HUES6 (cell line): ENCODE data around the gene NGFR.

ENCODE experiments used
- H3K27ac ChIP-seq: 2 replicates; pipeline ENCODE4 v1.7.0; 2013; ENCODE audit warnings: low read depth, mild to moderate bottlenecking, low read length, inconsistent platforms
- H3K27me3 ChIP-seq: 2 replicates; pipeline ENCODE4 v1.6.1; 2013; ENCODE audit warnings: low read length; ENCODE audit not compliant: control insufficient read depth, insufficient read depth
- H3K36me3 ChIP-seq: 2 replicates; pipeline ENCODE4 v1.6.1; 2013; ENCODE audit warnings: low read length; ENCODE audit not compliant: control insufficient read depth, insufficient read depth
- H3K4me1 ChIP-seq: 2 replicates; pipeline ENCODE4 v1.6.1; 2013; ENCODE audit warnings: low read length; ENCODE audit not compliant: control insufficient read depth, insufficient read depth
- H3K4me3 ChIP-seq: 2 replicates; pipeline ENCODE4 v1.5.1; 2013; ENCODE audit warnings: low read depth, low read length
- H3K9ac ChIP-seq: one replicate; pipeline ENCODE4 v1.6.1; 2013; ENCODE audit warnings: mild to moderate bottlenecking, low read length
- H3K9me3 ChIP-seq: 2 replicates; pipeline ENCODE4 v1.6.1; 2013; ENCODE audit warnings: low read depth, low read length; ENCODE audit not compliant: control insufficient read depth, insufficient read depth

The NGFR gene

DNA sequence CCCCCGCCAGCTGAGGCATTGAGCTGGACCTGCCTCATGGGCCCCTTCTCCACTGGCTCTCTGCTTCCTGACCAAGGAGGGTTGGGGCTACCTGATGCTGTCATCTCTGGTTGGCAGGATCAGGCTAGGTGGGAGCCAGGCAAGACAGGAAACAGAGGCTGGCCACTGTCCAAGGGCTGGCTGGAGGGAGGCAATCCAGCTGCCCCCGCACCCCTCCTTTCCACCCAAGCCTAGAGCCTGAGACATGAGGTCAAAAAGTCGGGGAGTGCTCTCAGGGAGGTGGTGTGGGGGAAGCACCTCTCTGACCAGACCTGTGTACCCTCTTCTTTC lies 14.5 kb downstream of the NGFR start:
- Histone ChIP-seq H3K36me3 (no peaks in the 10 kb centered on the region), H3K27ac (no peak overlapping the region), H3K4me3 (no peak overlapping the region), H3K4me1 (peaks cover 54% of the 10 kb centered on the region), H3K9me3 (no peaks in the 10 kb centered on the region), H3K9ac (no peak overlapping the region), H3K27me3 (no peaks in the 10 kb centered on the region; the same call in 1 of the 2 replicates)

- Histone ChIP-seq H3K4me1 (peaks cover 60% of the 10 kb centered on the region), H3K4me3 (no peak overlapping the region), H3K9ac (no peak overlapping the region), H3K27me3 (no peaks in the 10 kb centered on the region; the same call in 1 of the 2 replicates), H3K36me3 (no peaks in the 10 kb centered on the region), H3K9me3 (no peaks in the 10 kb centered on the region), H3K27ac (no peak overlapping the region)
Observed at GRCh38 chr17:49510059-49510719, 15.1 kb downstream of the NGFR start.

DNA sequence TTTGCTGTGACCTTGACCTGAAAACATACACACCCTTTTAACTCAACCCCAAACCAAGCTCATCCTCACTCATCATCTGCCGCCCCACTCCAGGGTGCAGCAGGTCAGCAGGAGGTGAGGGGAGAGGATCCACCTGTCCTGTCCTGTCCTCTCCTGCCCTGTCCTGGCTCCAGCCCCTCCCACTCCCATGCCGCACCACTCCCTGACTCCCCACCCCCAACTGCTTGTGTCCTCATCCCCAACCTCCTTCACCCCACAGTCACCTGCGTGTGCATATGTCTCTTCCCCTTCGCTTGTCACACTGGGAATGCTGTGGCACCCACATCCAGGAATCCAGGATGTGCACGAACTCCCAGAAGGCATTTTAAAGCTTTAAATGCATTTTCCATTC lies 15.6 kb downstream of the NGFR start:
- no peaks in the 10 kb centered on the region; the same call in 1 of the 2 replicates for H3K27me3 ChIP-seq
- no peak overlapping the region for H3K27ac ChIP-seq
- no peaks in the 10 kb centered on the region for H3K36me3 ChIP-seq
- peaks cover 65% of the 10 kb centered on the region for H3K4me1 ChIP-seq
- H3K4me3 ChIP-seq = no peak overlapping the region
- H3K9ac ChIP-seq = no peak overlapping the region
- H3K9me3 ChIP-seq = no peaks in the 10 kb centered on the region

DNA sequence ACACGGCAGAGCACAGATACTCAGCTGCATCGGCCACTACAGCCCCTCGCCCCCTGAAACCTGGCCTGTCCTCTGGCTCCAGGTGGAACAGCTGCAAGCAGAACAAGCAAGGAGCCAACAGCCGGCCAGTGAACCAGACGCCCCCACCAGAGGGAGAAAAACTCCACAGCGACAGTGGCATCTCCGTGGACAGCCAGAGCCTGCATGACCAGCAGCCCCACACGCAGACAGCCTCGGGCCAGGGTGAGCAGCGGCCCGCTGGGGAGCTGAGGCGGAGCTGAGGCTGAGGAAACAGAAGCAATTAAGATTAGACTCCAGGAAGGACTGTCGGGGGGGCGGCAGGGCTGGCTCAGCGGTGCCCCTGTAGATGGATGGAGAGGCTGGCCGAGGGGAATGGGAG lies 16.7 kb downstream of the NGFR start:
- Histone ChIP-seq H3K4me3 (no peak overlapping the region), H3K9me3 (no peaks in the 10 kb centered on the region), H3K9ac (no peak overlapping the region), H3K36me3 (no peaks in the 10 kb centered on the region), H3K27ac (no peak overlapping the region), H3K27me3 (no peaks in the 10 kb centered on the region; the same call in 1 of the 2 replicates), H3K4me1 (peaks cover 68% of the 10 kb centered on the region)

GRCh38 chr17:49512296-49513043 lies 17.4 kb downstream of the NGFR start:
- Histone ChIP-seq H3K27me3 (no peaks in the 10 kb centered on the region; the same call in 1 of the 2 replicates), H3K4me3 (no peak overlapping the region), H3K9ac (no peak overlapping the region), H3K9me3 (no peaks in the 10 kb centered on the region), H3K4me1 (peaks cover 62% of the 10 kb centered on the region), H3K27ac (no peak overlapping the region), H3K36me3 (no peaks in the 10 kb centered on the region)

- H3K9me3 ChIP-seq = no peaks in the 10 kb centered on the region
- H3K4me1 ChIP-seq = peaks cover 56% of the 10 kb centered on the region
Observed at GRCh38 chr17:49513044-49513395, 17.9 kb downstream of the NGFR start.

DNA sequence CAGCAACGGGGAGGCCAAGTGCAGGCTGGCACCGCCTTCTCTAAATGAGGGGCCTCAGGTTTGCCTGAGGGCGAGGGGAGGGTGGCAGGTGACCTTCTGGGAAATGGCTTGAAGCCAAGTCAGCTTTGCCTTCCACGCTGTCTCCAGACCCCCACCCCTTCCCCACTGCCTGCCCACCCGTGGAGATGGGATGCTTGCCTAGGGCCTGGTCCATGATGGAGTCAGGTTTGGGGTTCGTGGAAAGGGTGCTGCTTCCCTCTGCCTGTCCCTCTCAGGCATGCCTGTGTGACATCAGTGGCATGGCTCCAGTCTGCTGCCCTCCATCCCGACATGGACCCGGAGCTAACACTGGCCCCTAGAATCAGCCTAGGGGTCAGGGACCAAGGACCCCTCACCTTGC lies 18.5 kb downstream of the NGFR start:
- H3K4me1 ChIP-seq = peaks cover 54% of the 10 kb centered on the region
- no peak overlapping the region for H3K4me3 ChIP-seq
- no peaks in the 10 kb centered on the region for H3K9me3 ChIP-seq
- no peaks in the 10 kb centered on the region for H3K36me3 ChIP-seq
- no peaks in the 10 kb centered on the region; the same call in 1 of the 2 replicates for H3K27me3 ChIP-seq
- no peak overlapping the region for H3K27ac ChIP-seq
- no peak overlapping the region for H3K9ac ChIP-seq

More at GRCh38 chr17:49513044-49513395, 17.9 kb downstream of the NGFR start:
- no peaks in the 10 kb centered on the region; the same call in 1 of the 2 replicates for H3K27me3 ChIP-seq
- H3K9ac ChIP-seq = no peak overlapping the region
- H3K4me3 ChIP-seq = no peak overlapping the region
- no peak overlapping the region for H3K27ac ChIP-seq
- H3K36me3 ChIP-seq = no peaks in the 10 kb centered on the region

DNA sequence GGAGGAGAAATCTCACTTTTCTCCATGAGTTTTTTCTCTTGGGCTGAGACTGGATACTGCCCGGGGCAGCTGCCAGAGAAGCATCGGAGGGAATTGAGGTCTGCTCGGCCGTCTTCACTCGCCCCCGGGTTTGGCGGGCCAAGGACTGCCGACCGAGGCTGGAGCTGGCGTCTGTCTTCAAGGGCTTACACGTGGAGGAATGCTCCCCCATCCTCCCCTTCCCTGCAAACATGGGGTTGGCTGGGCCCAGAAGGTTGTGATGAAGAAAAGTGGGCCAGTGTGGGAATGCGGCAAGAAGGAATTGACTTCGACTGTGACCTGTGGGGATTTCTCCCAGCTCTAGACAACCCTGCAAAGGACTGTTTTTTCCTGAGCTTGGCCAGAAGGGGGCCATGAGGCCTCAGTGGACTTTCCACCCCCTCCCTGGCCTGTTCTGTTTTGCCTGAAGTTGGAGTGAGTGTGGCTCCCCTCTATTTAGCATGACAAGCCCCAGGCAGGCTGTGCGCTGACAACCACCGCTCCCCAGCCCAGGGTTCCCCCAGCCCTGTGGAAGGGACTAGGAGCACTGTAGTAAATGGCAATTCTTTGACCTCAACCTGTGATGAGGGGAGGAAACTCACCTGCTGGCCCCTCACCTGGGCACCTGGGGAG lies 19.1 kb downstream of the NGFR start:
- Histone ChIP-seq H3K4me3 (no peak overlapping the region), H3K36me3 (no peaks in the 10 kb centered on the region), H3K4me1 (peaks cover 49% of the 10 kb centered on the region), H3K27ac (no peak overlapping the region), H3K9ac (no peak overlapping the region), H3K9me3 (no peaks in the 10 kb centered on the region), H3K27me3 (no peaks in the 10 kb centered on the region; the same call in 1 of the 2 replicates)

- Histone ChIP-seq H3K4me1 (peaks cover 42% of the 10 kb centered on the region), H3K9ac (no peak overlapping the region), H3K27ac (no peak overlapping the region), H3K27me3 (no peaks in the 10 kb centered on the region), H3K36me3 (no peaks in the 10 kb centered on the region), H3K4me3 (no peak overlapping the region), H3K9me3 (no peaks in the 10 kb centered on the region)
Observed at GRCh38 chr17:49515196-49515770, 20.2 kb downstream of the NGFR start.

- peaks cover 5% of the 10 kb centered on the region; the same call in 1 of the 2 replicates for H3K27me3 ChIP-seq
- H3K9me3 ChIP-seq = no peaks in the 10 kb centered on the region
- H3K9ac ChIP-seq = no peak overlapping the region
- no peak overlapping the region for H3K4me3 ChIP-seq
- peaks cover 37% of the 10 kb centered on the region for H3K4me1 ChIP-seq
- no peak overlapping the region for H3K27ac ChIP-seq
- no peaks in the 10 kb centered on the region for H3K36me3 ChIP-seq
Observed at GRCh38 chr17:49516180-49516579, 21.1 kb downstream of the NGFR start.
